Progenitor cell of endocrine pancreas (in vitro differentiated cells): Measurements from ENCODE around the gene NUAK2. TPM values are rescaled to one million over a fixed set of nuclear protein-coding genes. Genes with fewer than 3 reads are reported as not detected.

Source experiments
- DNase-seq: peaks from one replicate; pipeline ENCODE4 v3.0.0; 2021; ENCODE audit warnings: low spot score; ENCODE audit not compliant: unreplicated experiment
- H3K27ac Mint-ChIP-seq: 2 replicates; pipeline ENCODE4 v1.8.0; 2021; ENCODE audit warnings: mild to moderate bottlenecking, moderate library complexity, mixed read lengths
- H3K27me3 Mint-ChIP-seq: 2 replicates; pipeline ENCODE4 v1.8.0; 2021; ENCODE audit warnings: mixed read lengths
- H3K36me3 Mint-ChIP-seq: 2 replicates; pipeline ENCODE4 v1.8.0; 2022; ENCODE audit warnings: mixed read lengths; ENCODE audit not compliant: insufficient read depth
- H3K4me1 Mint-ChIP-seq: 2 replicates; pipeline ENCODE4 v1.8.0; 2021; ENCODE audit warnings: low read depth, mixed read lengths
- H3K4me3 Mint-ChIP-seq: 2 replicates; pipeline ENCODE4 v1.8.0; 2021; ENCODE audit warnings: low read depth, mild to moderate bottlenecking, moderate library complexity, mixed read lengths
- H3K9me3 Mint-ChIP-seq: 2 replicates; pipeline ENCODE4 v1.8.0; 2021; ENCODE audit warnings: low read depth, mixed read lengths
- total RNA-seq: library from RNA; stranded (reverse); gene quantifications from 2 replicates; pipeline ENCODE4 v1.2.1, GENCODE V29; 2021
- TF ChIP-seq, protein P1 (sequence below): fragments of 200-600 bp; sonication (generic); IDR thresholded peaks from one replicate; pipeline ENCODE4 v1.5.0; 2021; ENCODE audit warnings: antibody characterized with exemption, mild to moderate bottlenecking; ENCODE audit not compliant: unreplicated experiment

The NUAK2 gene
- total RNA-seq, 1 donor from 2014 or later, result 4.5 TPM

DNA sequence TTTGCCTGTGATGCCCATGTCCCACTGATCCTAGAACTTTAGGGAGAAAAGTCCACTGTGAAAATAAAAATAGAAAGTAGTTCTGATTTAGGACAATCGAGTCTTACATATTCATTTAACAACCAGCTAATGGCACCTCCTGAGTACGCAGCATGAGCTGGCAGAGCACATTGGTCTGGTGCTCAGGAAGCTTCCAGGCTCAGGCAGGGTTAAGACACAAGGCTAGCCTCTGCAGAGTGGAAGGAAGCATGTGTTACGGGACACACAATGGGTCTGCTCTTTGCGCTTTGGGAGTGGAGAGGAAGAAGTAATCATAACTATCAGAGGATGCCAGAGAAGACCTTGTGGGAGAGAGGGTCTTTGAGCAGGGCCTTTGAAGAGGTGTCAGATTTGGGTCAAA lies 39.3 kb upstream of the NUAK2 start:
- no peak overlapping the region for H3K27ac Mint-ChIP-seq
- H3K27me3 Mint-ChIP-seq, result peaks cover 49% of the 10 kb centered on the region
- H3K4me1 Mint-ChIP-seq, result peaks cover 3% of the 10 kb centered on the region
- no peaks in the 10 kb centered on the region for H3K36me3 Mint-ChIP-seq
- no peak for DNase-seq
- TF ChIP-seq, protein P1, sequence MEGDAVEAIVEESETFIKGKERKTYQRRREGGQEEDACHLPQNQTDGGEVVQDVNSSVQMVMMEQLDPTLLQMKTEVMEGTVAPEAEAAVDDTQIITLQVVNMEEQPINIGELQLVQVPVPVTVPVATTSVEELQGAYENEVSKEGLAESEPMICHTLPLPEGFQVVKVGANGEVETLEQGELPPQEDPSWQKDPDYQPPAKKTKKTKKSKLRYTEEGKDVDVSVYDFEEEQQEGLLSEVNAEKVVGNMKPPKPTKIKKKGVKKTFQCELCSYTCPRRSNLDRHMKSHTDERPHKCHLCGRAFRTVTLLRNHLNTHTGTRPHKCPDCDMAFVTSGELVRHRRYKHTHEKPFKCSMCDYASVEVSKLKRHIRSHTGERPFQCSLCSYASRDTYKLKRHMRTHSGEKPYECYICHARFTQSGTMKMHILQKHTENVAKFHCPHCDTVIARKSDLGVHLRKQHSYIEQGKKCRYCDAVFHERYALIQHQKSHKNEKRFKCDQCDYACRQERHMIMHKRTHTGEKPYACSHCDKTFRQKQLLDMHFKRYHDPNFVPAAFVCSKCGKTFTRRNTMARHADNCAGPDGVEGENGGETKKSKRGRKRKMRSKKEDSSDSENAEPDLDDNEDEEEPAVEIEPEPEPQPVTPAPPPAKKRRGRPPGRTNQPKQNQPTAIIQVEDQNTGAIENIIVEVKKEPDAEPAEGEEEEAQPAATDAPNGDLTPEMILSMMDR, result no peak
- no peak overlapping the region for H3K4me3 Mint-ChIP-seq
- no peaks in the 10 kb centered on the region for H3K9me3 Mint-ChIP-seq

DNA sequence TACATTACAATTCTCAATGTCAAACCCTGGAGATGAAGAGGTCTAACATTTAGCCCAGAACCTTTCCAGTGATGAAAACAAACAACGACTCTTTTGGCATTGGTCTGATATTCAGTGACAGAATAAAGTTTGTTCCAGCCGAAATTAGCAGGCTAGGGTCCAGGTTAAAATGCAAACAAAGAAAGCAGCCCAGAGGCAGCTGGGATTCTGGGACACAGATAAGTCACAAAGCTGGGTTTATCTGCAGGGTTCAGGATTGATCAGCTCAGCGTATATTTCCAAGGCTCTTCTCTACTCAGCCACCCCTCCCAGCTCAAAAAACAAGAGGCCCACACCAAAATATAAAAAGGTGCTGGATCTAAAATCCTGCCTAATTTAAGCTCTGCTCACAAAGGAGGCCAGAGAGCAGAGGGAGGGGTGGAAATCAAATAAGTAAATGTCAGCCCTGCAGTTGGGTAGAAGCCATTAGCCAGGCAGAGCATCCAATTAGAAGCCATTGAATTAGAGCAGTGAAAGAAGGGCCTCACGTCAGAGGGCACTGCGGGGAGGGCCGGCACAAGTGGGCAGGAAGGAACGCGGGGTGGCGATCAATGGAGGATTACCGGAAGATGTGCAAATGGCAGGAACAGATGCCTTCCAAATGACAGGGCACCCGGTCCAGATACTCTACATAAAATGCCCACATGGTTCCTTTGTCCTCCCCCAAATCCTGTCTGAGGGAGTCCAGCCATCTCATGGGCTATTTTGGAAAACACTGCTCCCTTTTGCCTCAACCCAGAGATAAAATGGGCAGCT lies 38.4 kb upstream of the NUAK2 start:
- H3K27ac Mint-ChIP-seq, result no peak overlapping the region
- no peak for DNase-seq

GRCh38 chr1:205358579-205358978 lies 37.0 kb upstream of the NUAK2 start:
- TF ChIP-seq, protein P1, result no peak
- no peaks in the 10 kb centered on the region for H3K36me3 Mint-ChIP-seq
- peaks cover 3% of the 10 kb centered on the region for H3K4me1 Mint-ChIP-seq
- H3K27me3 Mint-ChIP-seq, result peaks cover 61% of the 10 kb centered on the region
- H3K4me3 Mint-ChIP-seq, result no peak overlapping the region
- H3K9me3 Mint-ChIP-seq, result no peaks in the 10 kb centered on the region
- DNase-seq, result no peak
- no peak overlapping the region for H3K27ac Mint-ChIP-seq

More for the DNA sequence above, 38.4 kb upstream of the NUAK2 start:
- H3K27me3 Mint-ChIP-seq, result peaks cover 56% of the 10 kb centered on the region
- no peak overlapping the region for H3K4me3 Mint-ChIP-seq
- no peaks in the 10 kb centered on the region for H3K9me3 Mint-ChIP-seq
- H3K36me3 Mint-ChIP-seq, result no peaks in the 10 kb centered on the region
- peaks cover 1% of the 10 kb centered on the region for H3K4me1 Mint-ChIP-seq
- TF ChIP-seq, protein P1, result no peak

DNA sequence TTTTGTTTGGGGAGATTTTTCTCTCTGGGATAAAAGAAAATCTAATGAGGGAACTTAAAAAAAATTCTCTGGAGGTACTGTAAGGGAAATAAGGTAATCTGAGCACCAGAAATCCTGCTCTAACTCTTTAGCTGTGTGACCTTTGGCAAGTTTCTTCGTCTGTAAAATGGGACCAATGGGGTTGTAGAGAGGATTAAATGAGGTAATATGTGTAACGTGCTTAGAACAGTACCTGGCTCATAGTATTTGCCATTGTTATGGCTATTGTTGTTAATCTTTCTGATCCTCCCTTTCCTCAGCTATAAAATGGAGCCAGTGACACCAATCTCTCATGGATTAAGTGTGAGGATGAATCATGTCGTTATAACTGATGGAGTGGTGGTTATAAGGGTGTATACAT lies 36.0 kb upstream of the NUAK2 start:
- Mint-ChIP-seq H3K9me3 (no peaks in the 10 kb centered on the region), H3K27ac (no peak overlapping the region), H3K4me1 (peaks cover 4% of the 10 kb centered on the region), H3K27me3 (peaks cover 63% of the 10 kb centered on the region), H3K4me3 (no peak overlapping the region), H3K36me3 (no peaks in the 10 kb centered on the region)
- DNase-seq, result no peak
- TF ChIP-seq, protein P1, result no peak

DNA sequence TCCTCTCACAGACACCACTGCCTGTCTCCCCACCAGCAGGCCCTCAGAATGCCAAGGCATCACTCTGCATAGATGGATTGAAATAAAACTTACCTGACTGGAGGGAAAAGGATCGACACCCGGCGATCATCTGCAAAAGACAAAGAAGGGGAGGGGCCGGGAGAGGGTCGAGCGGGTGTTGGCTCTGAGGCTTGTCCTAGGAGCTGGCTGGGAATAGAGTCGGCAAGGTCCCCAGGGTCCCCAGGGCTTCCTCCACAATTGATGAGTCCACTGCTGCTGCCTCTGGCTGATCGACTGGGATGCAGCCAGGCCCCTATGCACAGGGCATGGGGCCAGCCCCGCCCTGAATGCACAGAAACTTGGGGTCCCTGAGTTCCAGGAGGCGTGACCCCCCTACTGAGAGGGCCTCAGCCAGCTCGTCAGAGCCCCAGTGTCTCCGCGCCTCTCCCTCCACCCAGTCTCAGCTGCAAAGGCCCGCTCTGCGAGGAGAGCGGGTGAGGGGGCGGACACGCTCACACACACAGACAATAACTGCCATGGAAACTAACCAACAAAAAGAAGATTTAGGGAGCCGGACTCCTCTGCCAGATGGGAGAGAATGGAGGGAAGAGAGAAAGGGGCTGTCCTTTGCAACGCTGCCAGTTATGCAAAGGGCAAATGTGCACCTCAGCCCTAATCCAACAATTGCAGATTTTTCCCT lies 35.0 kb upstream of the NUAK2 start, which contains the start of gene KLHDC8A:
TSS of gene KLHDC8A (minus strand) at position 483 of the 700 bp plus-strand sequence. CDS start 13,318 bp downstream, outside the sequence.
- peaks cover 59% of the 10 kb centered on the region for H3K27me3 Mint-ChIP-seq
- no peaks in the 10 kb centered on the region for H3K9me3 Mint-ChIP-seq
- H3K4me1 Mint-ChIP-seq, result peaks cover 4% of the 10 kb centered on the region
- DNase-seq, result no peak
- no peak within 1 kb of the TSS for H3K27ac Mint-ChIP-seq
- TF ChIP-seq, protein P1, result no peak
- no peak within 1 kb of the TSS for H3K4me3 Mint-ChIP-seq
- H3K36me3 Mint-ChIP-seq, result no peaks in the 10 kb centered on the region
